GM12892 (cell line): ENCODE measurements around the gene NFKB1.

Source experiments
- POLR2A ChIP-seq: IDR thresholded peaks from 2 replicates; pipeline ENCODE4 v1.6.1; 2011; ENCODE audit warnings: low read depth, low read length, control low read depth
- TAF1 ChIP-seq: IDR thresholded peaks from 2 replicates; pipeline ENCODE4 v1.6.1; 2011; ENCODE audit warnings: low read depth, mild to moderate bottlenecking, control low read depth, low read length, borderline replicate concordance

DNA sequence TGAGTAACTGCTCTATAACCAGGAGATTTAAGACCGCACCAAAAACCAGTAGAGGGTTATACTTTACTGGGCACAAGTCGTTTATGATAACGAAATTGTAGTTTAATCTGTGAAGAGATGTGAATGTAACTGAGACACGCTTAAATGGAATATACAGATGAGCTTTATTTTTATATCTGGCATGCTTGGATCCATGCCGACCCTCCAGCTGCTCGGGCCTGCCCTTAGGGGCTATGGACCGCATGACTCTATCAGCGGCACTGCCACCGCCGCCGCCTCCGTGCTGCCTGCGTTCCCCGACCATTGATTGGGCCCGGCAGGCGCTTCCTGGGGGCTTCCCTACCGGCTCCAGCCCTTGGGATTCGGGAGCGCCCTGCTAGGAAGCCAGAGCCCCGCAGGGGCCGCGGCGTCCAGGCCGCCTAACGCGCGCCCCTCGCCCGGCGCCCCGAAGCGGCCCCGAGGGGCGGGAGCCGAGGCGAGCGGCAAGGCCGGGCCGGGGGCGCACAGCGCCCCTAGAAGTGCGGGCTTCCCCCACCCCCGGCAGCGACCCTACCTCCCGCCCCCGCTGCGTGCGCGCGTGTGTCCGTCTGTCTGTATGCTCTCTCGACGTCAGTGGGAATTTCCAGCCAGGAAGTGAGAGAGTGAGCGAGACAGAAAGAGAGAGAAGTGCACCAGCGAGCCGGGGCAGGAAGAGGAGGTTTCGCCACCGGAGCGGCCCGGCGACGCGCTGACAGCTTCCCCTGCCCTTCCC is at the start of gene NFKB1:
- peak; percentile 82 for TF ChIP-seq TAF1
- peak; percentile 92 for TF ChIP-seq POLR2A
